CD4-positive, alpha-beta T cell (primary cell): Measurements from ENCODE around the gene SIPA1. TPM values are rescaled to one million over a fixed set of nuclear protein-coding genes. Genes with fewer than 3 reads are reported as not detected.

Experiments used
- ATAC-seq: fragments of 200-7000 bp; cut with Tn5 transposase; one replicate; pipeline ENCODE4 v1.10.0; 2022; ENCODE audit warnings: mild to moderate bottlenecking; ENCODE audit not compliant: poor library complexity
- CTCF ChIA-PET: fragments of 350-600 bp; sonication (Branson Sonifier 250); formaldehyde crosslinking; loops from one replicate; lab custom pipeline; 2021; ENCODE audit warnings: antibody characterized with exemption, inconsistent platforms; lab: Charles Lee
- POLR2A ChIA-PET: fragments of 350-600 bp; sonication (Branson Sonifier 250); formaldehyde crosslinking; loops from one replicate; lab custom pipeline; 2021; ENCODE audit warnings: antibody characterized with exemption, inconsistent platforms; lab: Charles Lee
- DNase-seq, 14 experiments: peaks; one replicate each; pipeline ENCODE4 v3.0.0-alpha.2; 2013 to 2020; ENCODE audit warnings: mixed read lengths in 2 of 14
- H3K27ac ChIP-seq, 2 donors: one replicate each; pipeline versions ENCODE4 v1.5.1 to v1.7.0; 2013; ENCODE audit warnings: low read length in 2 of 2, low read depth in 1 of 2, mild to moderate bottlenecking in 1 of 2
- H3K27me3 ChIP-seq, 2 experiments: 1 replicate in 1 of 2; 2 replicates in 1 of 2; pipeline versions ENCODE4 v1.6.1 to v1.7.0; 2013; ENCODE audit warnings: low read length in 2 of 2, control low read depth in 1 of 2, mild to moderate bottlenecking in 1 of 2, moderate library complexity in 1 of 2; ENCODE audit not compliant: insufficient read depth in 2 of 2, control insufficient read depth in 1 of 2
- H3K36me3 ChIP-seq: one replicate; pipeline ENCODE4 v1.6.1; 2013; ENCODE audit warnings: low read length, control low read depth; ENCODE audit not compliant: insufficient read depth
- H3K4me1 ChIP-seq: one replicate; pipeline ENCODE4 v1.6.1; 2013; ENCODE audit warnings: low read length, control low read depth; ENCODE audit not compliant: insufficient read depth
- H3K4me3 ChIP-seq: one replicate; pipeline ENCODE4 v1.5.1; 2013; ENCODE audit warnings: mild to moderate bottlenecking, low read length, moderate library complexity
- H3K9me3 ChIP-seq, 2 experiments: 1 replicate in 1 of 2; 2 replicates in 1 of 2; pipeline versions ENCODE4 v1.6.1 to v1.7.0; 2013; ENCODE audit warnings: low read length in 2 of 2, mild to moderate bottlenecking in 2 of 2, control low read depth in 1 of 2, moderate library complexity in 1 of 2; ENCODE audit not compliant: control insufficient read depth in 1 of 2, insufficient read depth in 1 of 2
- H3K27ac Mint-ChIP-seq: one replicate; pipeline ENCODE4 v1.8.0; 2020; ENCODE audit warnings: mixed read lengths
- H3K27me3 Mint-ChIP-seq: one replicate; pipeline ENCODE4 v1.8.0; 2021; ENCODE audit warnings: mixed read lengths
- H3K36me3 Mint-ChIP-seq: one replicate; pipeline ENCODE4 v1.8.0; 2021; ENCODE audit warnings: low read depth, mixed read lengths
- H3K4me1 Mint-ChIP-seq: one replicate; pipeline ENCODE4 v1.8.0; 2021; ENCODE audit warnings: low read depth, mixed read lengths
- H3K4me3 Mint-ChIP-seq: one replicate; pipeline ENCODE4 v1.8.0; 2020; ENCODE audit warnings: mild to moderate bottlenecking, mixed read lengths
- H3K9me3 Mint-ChIP-seq: one replicate; pipeline ENCODE4 v1.8.0; 2020; ENCODE audit warnings: mixed read lengths
- CTCF ChIP-seq: fragments of 200-600 bp; IDR thresholded peaks from one replicate; pipeline ENCODE4 v1.8.0; 2022; ENCODE audit warnings: antibody characterized with exemption, mild to moderate bottlenecking
- intact Hi-C, 2 experiments: fragments of 100-400 bp; cut with DNase I in 1 of 2; cut with micrococcal nuclease in 1 of 2; formaldehyde crosslinking; loops; one replicate each; pipeline versions ENCODE4 v1.15.1 to v1.9.0; 2023 to 2025; cut with DNase I, micrococcal nuclease
- total RNA-seq, 174 experiments: library from RNA in 2 of 174; stranded (reverse) in 2 of 174; gene quantifications; one replicate each; pipeline ENCODE4 v1.2.3 and lab custom pipeline; 2021 to 2026

The SIPA1 gene
- total RNA-seq, 2 experiments from 2014 or later, result 272 to 298 TPM

- no peak for TF ChIP-seq CTCF
- Mint-ChIP-seq H3K4me1 (peaks cover 22% of the 10 kb centered on the region), H3K4me3 (no peak overlapping the region), H3K36me3 (peaks cover 42% of the 10 kb centered on the region), H3K27me3 (no peaks in the 10 kb centered on the region), H3K9me3 (no peaks in the 10 kb centered on the region), H3K27ac (no peak overlapping the region)
- H3K27me3 ChIP-seq, result no peaks in the 10 kb centered on the region
- H3K4me3 ChIP-seq, result no peak overlapping the region
- intact Hi-C loops, result loop anchor here in 1 of 2 experiments (1.0 kb wide), 1 partner anchor 11 kb away; no protein-coding TSS in a partner anchor
- DNase-seq (peak in 3 of 14 experiments; percentile 20 to 72 (median 58)), ATAC-seq (no peak)
- peaks cover 38% of the 10 kb centered on the region for H3K4me1 ChIP-seq
- H3K27ac ChIP-seq, result no peak overlapping the region
- ChIA-PET CTCF (interaction anchor here (0.8 to 5.6 kb wide), 4 partner anchors 13 to 59 kb away, joined by 3 to 86 read pairs (median 21); partner anchors contain the start of gene EHBP1L1), POLR2A (interaction anchor here (0.6 to 3.3 kb wide), 4 partner anchors 14 to 91 kb away, joined by 3 to 28 read pairs (median 4); partner anchors contain the start of genes EHBP1L1, MALAT1 and SCYL1)
- H3K36me3 ChIP-seq, result peaks cover 47% of the 10 kb centered on the region
- H3K9me3 ChIP-seq, result no peaks in the 10 kb centered on the region
These were observed 48.3 kb upstream of the SIPA1 start for GRCh38 chr11:65589444-65590239.

GRCh38 chr11:65590240-65590738 is 47.6 kb upstream of the SIPA1 start:
- H3K4me3 Mint-ChIP-seq, result no peak overlapping the region
- intact Hi-C loops, result loop anchor here in 1 of 2 experiments (1.0 kb wide), 1 partner anchor 12 kb away; no protein-coding TSS in a partner anchor
- H3K9me3 Mint-ChIP-seq, result no peaks in the 10 kb centered on the region
- peaks cover 27% of the 10 kb centered on the region for H3K4me1 Mint-ChIP-seq
- Histone ChIP-seq H3K4me3 (no peak overlapping the region), H3K4me1 (peaks cover 44% of the 10 kb centered on the region), H3K27ac (no peak overlapping the region), H3K36me3 (peaks cover 47% of the 10 kb centered on the region), H3K9me3 (no peaks in the 10 kb centered on the region), H3K27me3 (no peaks in the 10 kb centered on the region)
- no peak overlapping the region for H3K27ac Mint-ChIP-seq
- DNase-seq (peak in 1 of 14 experiments; percentile 22), ATAC-seq (no peak)
- H3K27me3 Mint-ChIP-seq, result no peaks in the 10 kb centered on the region
- peaks cover 42% of the 10 kb centered on the region for H3K36me3 Mint-ChIP-seq
- POLR2A ChIA-PET, result interaction anchor here (0.6 to 3.3 kb wide), 4 partner anchors 14 to 92 kb away, joined by 3 to 28 read pairs (median 4); partner anchors contain the start of genes EHBP1L1, MALAT1 and SCYL1
- TF ChIP-seq CTCF, result no peak
- CTCF ChIA-PET, result interaction anchor here (0.8 to 5.6 kb wide), 3 partner anchors 14 to 60 kb away, joined by 3 to 86 read pairs (median 31); partner anchors contain the start of gene EHBP1L1

- no peak for TF ChIP-seq CTCF
- Mint-ChIP-seq H3K36me3 (peaks cover 35% of the 10 kb centered on the region), H3K27me3 (no peaks in the 10 kb centered on the region), H3K4me1 (peaks cover 32% of the 10 kb centered on the region), H3K27ac (no peak overlapping the region), H3K9me3 (no peaks in the 10 kb centered on the region), H3K4me3 (no peak overlapping the region)
- POLR2A ChIA-PET, result interaction anchor here (0.8 to 4.7 kb wide), 4 partner anchors 12 to 52 kb away, joined by 3 to 23 read pairs (median 13); partner anchors contain the start of genes EHBP1L1 and FAM89B
- Histone ChIP-seq H3K4me3 (no peak overlapping the region), H3K9me3 (no peaks in the 10 kb centered on the region), H3K27me3 (no peaks in the 10 kb centered on the region), H3K4me1 (peaks cover 46% of the 10 kb centered on the region), H3K27ac (no peak overlapping the region), H3K36me3 (peaks cover 36% of the 10 kb centered on the region)
- no peak for ATAC-seq
- intact Hi-C loops, result no loop called here
- peak in 1 of 14 experiments; percentile 41 for DNase-seq
- CTCF ChIA-PET, result interaction anchor here (1.0 to 3.9 kb wide), 3 partner anchors 19 to 53 kb away, joined by 3 to 48 read pairs (median 8); partner anchors contain the start of gene FAM89B
These were observed 45.7 kb upstream of the SIPA1 start for GRCh38 chr11:65591939-65592857.
